KMS-11 (cell line): ENCODE measurements around the gene DNAAF1.

ENCODE experiments used
- H2AFZ ChIP-seq: fragments of 200-600 bp; sonication (generic); 2 replicates; pipeline ENCODE4 v1.6.1; 2016; ENCODE audit warnings: antibody characterized with exemption, mixed run types, low read depth
- H3K27ac ChIP-seq: fragments of 200-600 bp; sonication (generic); 2 replicates; pipeline ENCODE4 v1.6.1; 2016; ENCODE audit warnings: mild to moderate bottlenecking, mixed run types
- H3K27me3 ChIP-seq: fragments of 200-600 bp; sonication (generic); 2 replicates; pipeline ENCODE4 v1.6.1; 2017; ENCODE audit warnings: mild to moderate bottlenecking, low read depth, mixed run types, moderate library complexity; ENCODE audit not compliant: insufficient read depth
- H3K36me3 ChIP-seq: fragments of 200-600 bp; sonication (generic); 2 replicates; pipeline ENCODE4 v1.6.1; 2017; ENCODE audit warnings: mild to moderate bottlenecking, mixed run types; ENCODE audit not compliant: insufficient read depth
- H3K4me1 ChIP-seq: fragments of 200-600 bp; sonication (generic); 2 replicates; pipeline ENCODE4 v1.6.1; 2016; ENCODE audit warnings: mild to moderate bottlenecking, low read depth, mixed run types; ENCODE audit not compliant: poor library complexity, severe bottlenecking
- H3K4me2 ChIP-seq: fragments of 200-600 bp; sonication (generic); 2 replicates; pipeline ENCODE4 v1.7.0; 2016; ENCODE audit warnings: mild to moderate bottlenecking, mixed run types
- H3K4me3 ChIP-seq: fragments of 200-600 bp; sonication (generic); IDR thresholded peaks from 2 replicates; pipeline ENCODE4 v1.6.1; 2017; ENCODE audit warnings: low read depth, low read length, mixed read lengths; ENCODE audit not compliant: insufficient read depth
- H3K79me2 ChIP-seq: fragments of 200-600 bp; sonication (generic); 2 replicates; pipeline ENCODE4 v1.6.1; 2016; ENCODE audit warnings: low read depth, mixed run types; ENCODE audit not compliant: insufficient read depth
- H3K9ac ChIP-seq: fragments of 200-600 bp; sonication (generic); 2 replicates; pipeline ENCODE4 v1.6.1; 2016; ENCODE audit warnings: mild to moderate bottlenecking, mixed run types
- H4K20me1 ChIP-seq: fragments of 200-600 bp; sonication (generic); 2 replicates; pipeline ENCODE4 v1.6.1; 2016; ENCODE audit warnings: mild to moderate bottlenecking, mixed run types; ENCODE audit not compliant: insufficient read depth
- CTCF ChIP-seq: fragments of 200-600 bp; sonication (generic); conservative IDR thresholded peaks from 2 replicates; pipeline ENCODE4 v1.6.1; 2017; ENCODE audit warnings: low read depth, mild to moderate bottlenecking, antibody characterized with exemption, low read length, moderate library complexity, mixed read lengths

Gene DNAAF1

GRCh38 chr16:84195201-84196093 lies 50.3 kb downstream of the DNAAF1 start:
- no peaks in the 10 kb centered on the region for H3K79me2 ChIP-seq
- no peaks in the 10 kb centered on the region for H3K4me1 ChIP-seq
- no peak overlapping the region for H3K4me3 ChIP-seq
- H3K27me3 ChIP-seq: peaks cover 41% of the 10 kb centered on the region; the same call in 1 of the 2 replicates
- no peak overlapping the region for H2AFZ ChIP-seq
- TF ChIP-seq CTCF: no peak
- no peaks in the 10 kb centered on the region for H4K20me1 ChIP-seq
- H3K4me2 ChIP-seq: no peak overlapping the region
- no peaks in the 10 kb centered on the region for H3K36me3 ChIP-seq
- H3K27ac ChIP-seq: no peak overlapping the region
- H3K9ac ChIP-seq: no peak overlapping the region

- Histone ChIP-seq H3K36me3 (no peaks in the 10 kb centered on the region), H3K27me3 (peaks cover 41% of the 10 kb centered on the region; the same call in 1 of the 2 replicates), H2AFZ (no peak overlapping the region), H3K4me1 (no peaks in the 10 kb centered on the region), H3K4me2 (no peak overlapping the region), H3K27ac (no peak overlapping the region), H4K20me1 (no peaks in the 10 kb centered on the region), H3K79me2 (no peaks in the 10 kb centered on the region), H3K9ac (no peak overlapping the region), H3K4me3 (no peak overlapping the region)
- no peak for TF ChIP-seq CTCF
These were observed 51.0 kb downstream of the DNAAF1 start for GRCh38 chr16:84196101-84196500.

- H3K9ac ChIP-seq: no peak overlapping the region
- H4K20me1 ChIP-seq: no peaks in the 10 kb centered on the region
- H2AFZ ChIP-seq: no peak overlapping the region
- H3K4me2 ChIP-seq: no peak overlapping the region
- no peaks in the 10 kb centered on the region for H3K4me1 ChIP-seq
- no peak for TF ChIP-seq CTCF
- no peak overlapping the region for H3K4me3 ChIP-seq
- H3K36me3 ChIP-seq: no peaks in the 10 kb centered on the region
- H3K27ac ChIP-seq: no peak overlapping the region
- peaks cover 41% of the 10 kb centered on the region; the same call in 1 of the 2 replicates for H3K27me3 ChIP-seq
- H3K79me2 ChIP-seq: no peaks in the 10 kb centered on the region
These were observed 51.8 kb downstream of the DNAAF1 start for GRCh38 chr16:84196727-84197394.

- Histone ChIP-seq H3K27ac (no peak overlapping the region), H3K4me3 (no peak overlapping the region), H4K20me1 (no peaks in the 10 kb centered on the region), H3K79me2 (no peaks in the 10 kb centered on the region), H2AFZ (no peak overlapping the region), H3K27me3 (peaks cover 39% of the 10 kb centered on the region; the same call in 1 of the 2 replicates), H3K9ac (no peak overlapping the region), H3K36me3 (no peaks in the 10 kb centered on the region), H3K4me1 (no peaks in the 10 kb centered on the region), H3K4me2 (no peak overlapping the region)
- TF ChIP-seq CTCF: no peak
These were observed 52.5 kb downstream of the DNAAF1 start for GRCh38 chr16:84197466-84198128.
